Smooth muscle cell of the brain vasculature (primary cell): ENCODE results near the gene ZMIZ1.
A peak's percentile ranks its signal among the peaks of the same experiment; 100 is the strongest.
"Not testable (repeated sequence)": the region's sequence is repeated elsewhere in the genome, so short reads cannot be mapped to it uniquely, and the experiment has no call there.

Experiments used
- DNase-seq: peaks from one replicate; pipeline ENCODE4 v3.0.0-alpha.2; 2012; ENCODE audit warnings: low read depth, low spot score

The ZMIZ1 gene

DNA sequence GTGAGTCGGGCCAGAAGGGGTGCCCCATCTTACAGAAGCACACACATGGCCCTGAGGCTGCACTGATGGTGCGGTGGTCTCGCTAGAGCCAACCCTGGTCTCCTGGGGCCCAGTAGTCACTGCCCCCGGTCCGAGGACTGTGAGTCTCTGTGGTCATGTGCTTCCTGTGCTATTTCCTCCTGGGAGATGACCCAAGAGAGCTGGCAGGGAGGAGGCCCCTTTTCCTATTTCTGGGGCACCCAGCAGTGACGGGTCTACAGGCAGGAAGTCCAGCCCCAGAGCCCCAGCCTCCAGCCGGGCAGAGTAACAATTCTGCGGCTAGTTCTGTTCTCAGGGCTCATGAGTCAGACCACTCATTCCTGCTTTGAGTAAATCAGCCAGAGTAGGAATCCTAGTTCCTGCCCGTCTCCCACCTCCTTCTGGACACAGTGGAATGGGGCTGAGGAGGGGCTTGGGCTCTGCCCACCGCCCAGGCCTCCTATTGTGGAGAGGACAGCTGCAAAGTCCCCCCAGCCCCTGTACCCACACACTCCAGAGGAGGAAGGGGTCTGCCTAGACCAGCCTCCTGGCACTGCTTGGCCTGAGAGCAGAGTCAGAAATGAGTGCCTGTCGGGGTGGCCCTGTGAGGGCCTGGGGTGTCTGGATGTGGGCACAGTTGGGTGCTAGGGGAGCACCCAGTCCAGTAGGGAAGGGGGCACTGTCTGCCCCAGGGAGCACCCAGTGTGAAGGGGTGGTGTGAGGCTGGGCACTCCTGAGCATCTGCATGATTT is 198.0 kb downstream of the ZMIZ1 start:
- peak; percentile 80 for DNase-seq

DNA sequence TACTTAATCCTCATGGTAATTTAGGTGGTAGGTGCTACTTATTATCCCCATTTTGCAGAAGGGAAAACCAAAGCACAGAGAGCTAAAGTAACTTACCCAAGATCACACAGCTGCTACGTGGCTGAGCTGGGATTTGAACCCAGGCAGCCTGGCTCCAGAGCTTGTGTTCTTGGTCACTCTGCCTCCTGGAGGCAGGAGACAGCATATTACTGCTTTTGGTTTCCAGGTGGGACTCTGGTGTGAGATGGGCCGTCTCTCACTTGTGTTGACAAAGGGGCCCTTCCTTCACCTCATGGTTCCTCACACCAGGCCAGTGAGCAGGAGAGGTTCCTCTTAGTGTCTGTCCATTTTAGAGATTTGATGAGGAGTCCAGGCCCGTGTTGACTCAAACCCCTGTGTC is 198.7 kb downstream of the ZMIZ1 start:
- no peak for DNase-seq

DNA sequence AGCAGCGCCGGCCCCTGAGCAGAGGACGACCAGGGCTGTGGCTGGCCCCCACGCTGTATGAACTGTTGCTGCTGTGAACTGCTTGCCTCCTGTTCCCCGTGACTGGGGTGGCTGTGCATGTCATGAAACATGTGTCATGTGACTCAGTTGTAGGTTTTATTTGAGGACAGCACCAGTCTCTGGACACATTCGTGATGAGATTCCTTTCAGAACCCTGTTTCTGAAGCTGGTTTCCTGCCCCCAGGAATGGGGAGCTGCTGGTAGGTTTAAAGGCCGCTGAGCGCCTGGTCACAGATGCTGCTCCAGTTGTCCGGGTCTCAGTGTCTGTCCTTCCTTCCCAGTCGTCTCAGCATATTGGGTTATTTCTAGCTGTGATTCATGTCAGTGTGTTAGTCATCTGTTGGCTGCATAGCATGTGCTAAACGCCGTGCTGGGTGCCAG is 199.4 kb downstream of the ZMIZ1 start:
- no peak for DNase-seq

DNA sequence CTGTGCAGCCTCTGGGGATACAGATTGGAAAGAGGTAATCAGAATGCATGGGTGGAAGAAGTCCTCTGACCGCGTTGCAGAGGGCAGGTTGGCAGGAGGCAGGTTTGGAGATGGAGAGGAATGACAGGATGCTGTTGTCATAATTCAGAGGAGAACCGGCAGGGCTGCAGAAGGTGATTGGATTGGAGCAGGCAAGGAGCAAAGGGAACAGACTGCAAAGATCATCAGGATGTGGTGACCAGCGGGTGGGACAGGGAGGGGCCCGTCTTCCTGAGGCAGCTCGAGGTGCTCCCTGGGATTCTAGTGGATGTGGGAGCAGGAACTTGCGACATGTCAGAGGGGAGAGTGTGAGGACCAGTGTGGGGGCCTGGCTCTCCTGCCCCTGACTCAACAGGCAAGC is 200.0 kb downstream of the ZMIZ1 start:
- DNase-seq = no peak

GRCh38 chr10:79269443-79269842 is 200.7 kb downstream of the ZMIZ1 start:
- no peak for DNase-seq

DNA sequence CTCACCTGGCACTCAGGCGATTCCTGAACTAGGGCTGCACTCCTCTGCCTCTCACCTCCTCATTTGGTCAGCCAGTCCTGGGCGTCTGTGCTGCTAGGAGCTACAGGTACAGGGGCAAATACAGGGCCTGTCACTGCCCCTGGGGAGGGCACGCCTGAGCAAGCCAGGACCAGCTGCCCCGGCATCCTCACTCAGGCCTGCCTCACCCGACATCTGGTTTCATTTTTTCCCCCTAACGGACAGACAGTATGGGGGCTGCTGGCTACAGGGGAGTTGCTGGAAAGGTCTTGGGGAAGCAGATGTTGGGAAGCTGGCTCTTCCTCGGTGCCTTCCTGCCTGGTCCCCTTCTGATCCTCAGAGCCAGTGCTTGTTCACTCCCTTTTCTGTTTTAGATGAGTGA is 201.2 kb downstream of the ZMIZ1 start:
- no peak for DNase-seq

DNA sequence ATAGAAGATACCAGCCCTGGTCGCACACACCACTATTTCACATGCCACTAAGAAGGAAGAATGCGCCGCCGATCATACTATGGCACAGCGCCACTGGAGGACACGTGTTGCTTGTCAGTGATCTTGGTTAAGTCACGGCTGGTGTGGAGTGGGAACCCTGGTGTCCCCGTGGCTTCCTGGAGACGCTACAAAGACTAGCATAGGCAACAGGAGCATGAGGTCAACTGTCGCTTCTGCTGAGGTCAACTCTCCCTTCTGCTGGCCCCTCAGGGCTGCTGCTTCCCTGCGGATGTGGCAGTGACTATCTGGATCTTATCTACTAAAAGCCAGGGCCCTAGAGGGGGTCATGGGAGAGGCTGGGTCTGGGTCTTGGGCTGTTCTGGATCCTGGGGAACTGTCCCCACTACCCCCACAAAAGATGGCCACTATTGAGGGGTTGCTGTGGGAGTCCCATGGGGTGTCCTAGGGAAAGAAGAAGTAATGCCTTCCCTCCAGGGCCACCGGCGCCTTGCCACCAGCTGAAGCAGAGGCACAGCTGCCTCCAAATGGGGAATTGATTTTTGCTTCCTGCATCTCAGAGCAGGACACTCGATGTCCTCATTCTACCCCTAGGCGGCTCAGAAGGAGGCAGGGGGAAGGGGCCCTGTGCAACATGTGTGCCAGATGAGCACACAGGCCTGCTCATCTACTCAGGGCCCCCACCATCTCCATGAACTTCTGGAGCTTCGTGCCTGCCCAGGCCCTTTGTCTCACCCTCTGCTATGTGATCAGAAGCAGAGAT is 201.9 kb downstream of the ZMIZ1 start:
- DNase-seq = no peak

DNA sequence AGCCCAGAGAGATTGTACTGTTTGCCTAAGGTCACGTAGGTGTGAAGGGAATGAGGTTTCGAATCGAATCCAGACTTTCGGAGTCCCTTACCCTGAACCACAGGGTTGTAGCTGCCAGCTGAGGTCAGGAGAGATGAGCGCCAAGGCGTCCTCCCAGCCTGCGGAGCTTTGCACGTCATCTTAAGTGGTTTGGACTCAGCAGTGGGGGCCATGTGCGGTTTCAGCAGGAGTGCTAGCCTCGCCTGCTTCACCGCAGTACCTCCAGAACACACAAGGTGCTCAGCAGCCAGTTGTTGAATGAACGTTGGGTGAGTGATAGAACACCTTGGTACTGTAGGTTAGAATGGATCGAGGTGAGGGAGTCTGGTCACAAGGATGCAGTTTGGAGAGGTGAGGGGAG is 203.6 kb downstream of the ZMIZ1 start:
- DNase-seq = no peak

DNA sequence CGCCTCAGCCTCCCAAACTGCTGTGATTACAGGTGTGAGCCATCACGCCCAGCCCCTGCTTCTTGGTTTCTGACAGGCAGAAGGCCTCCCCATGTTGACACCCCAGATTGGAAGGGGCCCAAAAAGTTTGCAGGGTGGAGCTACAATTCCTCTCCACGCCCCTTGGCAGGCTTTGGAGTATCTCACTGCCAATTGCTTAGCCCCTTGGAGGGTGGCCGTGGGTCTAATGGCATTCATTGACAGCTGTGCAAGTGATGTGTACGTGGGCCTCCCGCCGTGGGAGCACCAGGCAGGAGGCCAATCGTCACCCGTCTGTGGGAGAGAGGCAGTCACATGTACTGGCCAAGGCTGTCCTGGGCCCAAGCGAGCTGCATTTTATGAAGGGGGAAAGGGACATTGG is 204.8 kb downstream of the ZMIZ1 start:
- DNase-seq = no peak

- DNase-seq = no peak
Measured at GRCh38 chr10:79274279-79275104, 205.7 kb downstream of the ZMIZ1 start.

DNA sequence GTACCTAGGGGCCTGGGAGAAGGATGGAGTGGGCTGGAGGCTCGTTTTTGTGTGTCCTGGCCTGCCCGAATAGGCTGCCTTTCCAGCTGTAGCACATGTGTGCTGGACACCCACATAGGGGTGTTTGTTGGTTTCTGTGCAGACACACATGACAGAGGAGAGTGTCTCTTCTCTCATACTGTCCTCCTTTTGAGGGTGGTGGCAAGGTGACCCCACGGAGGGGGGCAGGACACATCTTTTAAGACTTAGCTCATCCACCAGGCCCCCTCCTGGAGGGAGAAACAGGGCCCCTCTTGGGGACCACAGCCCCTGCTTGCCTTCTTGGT is 206.3 kb downstream of the ZMIZ1 start:
- DNase-seq = no peak

- DNase-seq = no peak
Measured at GRCh38 chr10:79275431-79275851, 206.7 kb downstream of the ZMIZ1 start.

GRCh38 chr10:79277579-79278269 is 209.0 kb downstream of the ZMIZ1 start:
- no peak for DNase-seq

DNA sequence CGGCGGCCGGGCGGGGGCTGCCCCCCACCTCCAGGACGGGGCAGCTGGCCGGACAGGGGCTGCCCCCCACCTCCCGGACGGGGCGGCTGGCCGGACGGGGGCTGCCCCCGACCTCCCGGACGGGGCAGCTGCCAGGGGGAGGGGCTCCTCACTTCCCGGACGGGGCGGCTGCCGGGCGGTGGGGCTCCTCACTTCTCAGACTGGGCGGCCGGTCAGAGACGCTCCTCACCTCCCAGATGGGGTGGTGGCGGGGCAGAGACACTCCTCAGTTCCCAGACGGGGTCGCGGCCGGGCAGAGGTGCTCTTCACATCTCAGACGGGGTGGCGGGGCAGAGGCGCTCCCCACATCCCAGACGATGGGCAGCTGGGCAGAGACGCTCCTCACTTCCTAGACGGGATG is 210.3 kb downstream of the ZMIZ1 start:
- DNase-seq = not testable (repeated sequence)

- no peak for DNase-seq
Measured at GRCh38 chr10:79280956-79281355, 212.2 kb downstream of the ZMIZ1 start.

- DNase-seq = no peak
Measured at GRCh38 chr10:79282388-79282787, 213.6 kb downstream of the ZMIZ1 start.

DNA sequence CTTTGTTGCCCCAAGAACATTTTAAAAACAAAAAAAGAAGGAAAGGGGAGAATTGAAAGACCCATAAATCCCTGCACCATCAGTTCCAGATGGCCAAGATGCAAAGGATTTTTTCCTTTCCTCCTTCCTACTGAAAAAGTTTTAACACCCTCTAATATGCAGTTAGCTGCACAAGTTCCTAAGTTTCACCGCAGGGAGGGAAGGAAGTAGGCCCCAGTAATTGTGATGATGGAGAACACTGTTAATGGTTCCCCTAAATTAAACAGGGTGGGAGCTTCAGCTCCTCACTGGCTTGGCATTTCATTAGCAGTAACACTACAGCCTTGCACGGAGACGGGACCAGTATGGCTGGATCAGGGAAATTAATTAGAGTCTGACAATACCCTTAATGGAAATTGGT is 214.8 kb downstream of the ZMIZ1 start:
- DNase-seq = no peak

- no peak for DNase-seq
Measured at GRCh38 chr10:79284158-79284871, 215.5 kb downstream of the ZMIZ1 start.

DNA sequence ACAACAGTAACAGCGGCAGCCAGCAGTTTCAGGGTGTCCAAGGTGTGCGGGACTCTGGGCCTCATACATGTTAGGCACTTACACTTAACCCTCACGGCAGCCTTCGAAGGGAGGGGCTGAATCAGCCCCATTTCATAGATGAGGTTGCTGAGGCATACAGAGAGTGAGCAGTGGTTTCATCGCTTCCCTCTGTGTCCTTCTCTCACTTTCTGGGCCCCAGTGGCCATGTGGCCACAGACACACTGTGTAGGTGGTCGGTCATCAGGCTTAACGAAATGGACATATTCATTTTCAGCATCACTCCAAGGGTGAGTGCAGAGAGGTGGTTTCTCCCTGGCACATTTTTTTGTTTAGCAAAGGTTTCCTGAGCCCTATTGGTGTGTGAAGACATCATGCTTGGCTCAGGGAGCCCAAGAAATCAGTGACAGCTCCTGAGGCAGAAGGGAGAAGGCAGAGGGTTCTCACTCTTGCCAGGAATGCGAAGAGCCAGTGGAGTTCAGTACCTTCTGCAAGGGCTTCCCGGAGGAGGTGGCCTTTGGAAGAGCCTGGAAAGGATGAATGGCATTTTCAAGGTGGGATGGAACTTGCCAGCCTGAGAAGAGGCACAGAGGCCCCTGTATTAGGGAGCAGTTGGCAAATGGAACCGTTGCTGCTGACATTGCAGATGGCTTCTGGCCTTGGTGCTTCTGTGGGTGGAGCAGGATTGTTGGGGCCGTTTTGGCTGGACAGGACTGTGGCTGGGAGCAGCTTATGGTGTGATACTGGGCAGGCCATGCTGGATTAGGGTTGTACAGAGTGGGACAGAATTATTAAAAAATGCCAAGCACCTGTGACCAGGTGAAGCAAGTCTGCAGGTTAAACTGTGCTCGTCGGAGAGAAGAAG is 216.8 kb downstream of the ZMIZ1 start:
- no peak for DNase-seq

GRCh38 chr10:79286318-79286951 is 217.7 kb downstream of the ZMIZ1 start:
- DNase-seq = no peak
